ENCODE data around the gene MAPK4.
"Not testable (repeated sequence)": the region's sequence is repeated elsewhere in the genome, so short reads cannot be mapped to it uniquely, and the experiment has no call there.

MAPK4 gene

GRCh38 chr18:50750546-50750945 is 190.7 kb downstream of the MAPK4 start:
- DNase-seq (ENCODE audit: low spot score) = no peak

- DNase-seq (ENCODE audit: low spot score) = no peak
Measured at GRCh38 chr18:50751490-50751889, 191.6 kb downstream of the MAPK4 start.

GRCh38 chr18:50751947-50752346 is 192.1 kb downstream of the MAPK4 start:
- DNase-seq (ENCODE audit: low spot score) = no peak

GRCh38 chr18:50753311-50753710 is 193.4 kb downstream of the MAPK4 start:
- DNase-seq (ENCODE audit: low spot score) = no peak

- DNase-seq (ENCODE audit: low spot score) = no peak
Measured at GRCh38 chr18:50754297-50754696, 194.4 kb downstream of the MAPK4 start.

GRCh38 chr18:50757358-50757757 is 197.5 kb downstream of the MAPK4 start:
- DNase-seq (ENCODE audit: low spot score) = no peak

- DNase-seq (ENCODE audit: low spot score) = no peak
Measured at GRCh38 chr18:50769463-50769862, 209.6 kb downstream of the MAPK4 start.

- DNase-seq (ENCODE audit: low spot score) = no peak
Measured at GRCh38 chr18:50775207-50775606, 215.3 kb downstream of the MAPK4 start.

- no peak for DNase-seq (ENCODE audit: low spot score)
Measured at GRCh38 chr18:50775726-50776125, 215.8 kb downstream of the MAPK4 start.

GRCh38 chr18:50776383-50776782 is 216.5 kb downstream of the MAPK4 start:
- DNase-seq (ENCODE audit: low spot score) = no peak

GRCh38 chr18:50779021-50779420 is 219.1 kb downstream of the MAPK4 start:
- not testable (repeated sequence) for DNase-seq (ENCODE audit: low spot score)
